GM12872 (cell line): Measurements from ENCODE around the gene CLVS2.

Experiments
- TF ChIP-seq, protein P1 (sequence below): IDR thresholded peaks from 3 replicates; pipeline ENCODE4 v1.5.1; 2011; ENCODE audit warnings: low read depth, mild to moderate bottlenecking, low read length, moderate library complexity; ENCODE audit not compliant: insufficient read depth

The CLVS2 gene

DNA sequence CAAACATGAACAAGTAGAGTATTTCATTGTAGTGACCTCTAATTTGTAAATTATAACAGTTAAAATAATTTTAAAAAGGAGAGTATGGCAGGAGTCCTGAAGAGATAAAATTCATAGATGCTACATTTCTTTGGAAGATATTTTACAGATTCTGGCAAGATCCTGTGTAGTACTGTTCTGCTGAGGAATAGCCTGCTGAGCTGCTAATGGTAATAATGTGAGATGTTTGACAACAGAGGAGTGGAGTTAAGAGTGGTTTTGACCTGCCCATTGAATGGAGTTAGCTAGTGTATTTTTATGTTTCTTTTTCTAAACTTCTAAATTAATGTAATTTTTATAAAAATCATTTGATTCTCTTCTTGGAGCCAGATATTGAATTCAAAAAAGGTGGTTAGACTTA lies 11.8 kb downstream of the CLVS2 start:
- TF ChIP-seq, protein P1, sequence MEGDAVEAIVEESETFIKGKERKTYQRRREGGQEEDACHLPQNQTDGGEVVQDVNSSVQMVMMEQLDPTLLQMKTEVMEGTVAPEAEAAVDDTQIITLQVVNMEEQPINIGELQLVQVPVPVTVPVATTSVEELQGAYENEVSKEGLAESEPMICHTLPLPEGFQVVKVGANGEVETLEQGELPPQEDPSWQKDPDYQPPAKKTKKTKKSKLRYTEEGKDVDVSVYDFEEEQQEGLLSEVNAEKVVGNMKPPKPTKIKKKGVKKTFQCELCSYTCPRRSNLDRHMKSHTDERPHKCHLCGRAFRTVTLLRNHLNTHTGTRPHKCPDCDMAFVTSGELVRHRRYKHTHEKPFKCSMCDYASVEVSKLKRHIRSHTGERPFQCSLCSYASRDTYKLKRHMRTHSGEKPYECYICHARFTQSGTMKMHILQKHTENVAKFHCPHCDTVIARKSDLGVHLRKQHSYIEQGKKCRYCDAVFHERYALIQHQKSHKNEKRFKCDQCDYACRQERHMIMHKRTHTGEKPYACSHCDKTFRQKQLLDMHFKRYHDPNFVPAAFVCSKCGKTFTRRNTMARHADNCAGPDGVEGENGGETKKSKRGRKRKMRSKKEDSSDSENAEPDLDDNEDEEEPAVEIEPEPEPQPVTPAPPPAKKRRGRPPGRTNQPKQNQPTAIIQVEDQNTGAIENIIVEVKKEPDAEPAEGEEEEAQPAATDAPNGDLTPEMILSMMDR, result no peak

DNA sequence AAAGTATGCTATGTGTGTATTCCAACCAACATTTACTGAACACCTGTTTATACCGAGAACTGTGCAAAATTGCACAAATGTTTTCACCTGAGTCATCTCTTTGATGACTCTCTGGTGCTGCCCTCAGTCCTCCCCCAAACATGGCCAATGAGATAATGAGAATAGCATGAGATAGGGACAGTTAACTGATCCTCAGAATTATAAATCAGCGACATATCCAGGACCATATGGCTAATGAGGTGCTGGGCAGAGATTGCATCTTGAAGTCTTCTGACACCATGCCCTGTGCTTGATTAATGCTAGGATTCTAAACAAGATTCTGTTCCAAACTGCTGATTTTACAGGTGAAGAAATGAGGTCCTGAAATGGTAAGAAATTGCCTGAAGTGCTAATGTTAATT lies 13.0 kb downstream of the CLVS2 start:
- TF ChIP-seq, protein P1, result no peak

DNA sequence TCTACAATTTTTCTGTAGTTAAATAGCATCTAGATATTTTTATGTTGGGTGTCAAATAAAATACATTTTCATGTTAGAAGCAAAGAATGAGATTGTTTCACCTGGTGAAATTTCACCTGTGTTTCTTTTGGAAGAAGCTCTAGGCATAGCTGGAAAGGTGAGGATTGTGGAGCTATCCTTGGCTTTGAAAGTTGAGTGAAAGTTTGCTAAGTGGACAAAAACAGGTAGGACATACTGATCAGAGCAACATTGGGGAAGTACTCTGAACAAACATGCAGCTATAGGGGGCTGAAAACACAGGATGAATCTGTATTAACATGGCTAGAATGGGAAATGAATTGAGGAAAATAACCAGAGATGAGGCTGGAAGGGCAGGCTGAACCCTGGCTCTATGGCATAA lies 18.8 kb downstream of the CLVS2 start:
- TF ChIP-seq, protein P1, result no peak

DNA sequence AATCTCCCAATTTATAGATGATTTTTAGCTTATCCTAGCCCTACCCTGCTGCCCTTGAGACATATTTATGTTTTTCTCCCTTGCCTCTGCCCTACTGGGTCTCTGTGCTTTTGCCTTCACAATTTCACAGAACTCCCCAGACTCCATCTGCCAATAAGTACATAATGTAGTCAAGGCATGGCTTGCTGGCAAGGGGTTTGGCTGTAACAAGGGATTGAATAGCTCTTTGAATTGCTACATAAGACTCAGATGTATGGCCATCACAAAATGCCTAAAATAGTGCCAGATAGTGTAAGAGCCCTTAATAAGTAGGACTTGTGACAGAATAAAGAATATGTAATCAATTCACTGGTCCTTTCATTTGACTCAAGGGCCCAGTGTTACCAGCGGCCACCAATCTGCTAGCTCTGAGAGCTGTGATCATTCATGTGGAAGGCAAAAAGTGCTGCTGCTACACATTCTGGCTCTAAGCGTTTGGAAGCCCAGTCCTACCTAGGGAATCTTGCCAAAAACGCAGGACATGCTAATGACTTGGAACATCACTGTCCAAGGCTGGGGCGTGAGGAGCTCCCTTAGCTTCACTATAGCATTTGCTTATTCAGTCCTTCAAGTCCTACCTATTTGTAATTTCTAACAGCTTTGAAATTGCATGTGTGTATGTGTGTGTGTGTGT lies 20.5 kb downstream of the CLVS2 start:
- TF ChIP-seq, protein P1, result no peak

DNA sequence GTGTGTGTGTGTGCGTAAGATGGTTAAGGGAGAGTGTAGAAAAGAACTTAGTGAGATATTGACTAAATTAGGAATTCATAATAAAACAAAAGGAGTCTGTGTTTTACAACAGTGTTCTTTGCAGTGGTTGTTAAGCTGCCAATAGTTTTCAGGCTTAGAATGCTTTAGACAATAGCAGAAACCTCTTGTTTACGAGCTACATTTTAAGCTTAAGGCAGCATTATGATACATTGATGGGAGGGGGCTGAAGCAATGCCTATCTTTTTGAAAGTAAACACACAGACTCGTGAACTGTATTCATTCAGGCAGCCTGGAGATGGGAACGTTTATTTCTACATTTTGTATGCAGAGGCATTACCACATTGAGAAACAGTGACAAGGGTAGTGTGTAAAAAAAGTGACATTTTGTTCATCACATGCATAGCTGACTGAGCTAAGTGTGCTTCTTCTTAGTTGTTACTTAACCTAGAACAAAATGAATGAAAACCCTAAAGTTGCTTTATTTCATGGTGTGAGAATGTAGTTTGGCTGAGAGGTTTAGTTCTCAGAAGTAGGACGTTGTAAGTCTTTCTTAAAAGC lies 21.2 kb downstream of the CLVS2 start:
- TF ChIP-seq, protein P1, result no peak

DNA sequence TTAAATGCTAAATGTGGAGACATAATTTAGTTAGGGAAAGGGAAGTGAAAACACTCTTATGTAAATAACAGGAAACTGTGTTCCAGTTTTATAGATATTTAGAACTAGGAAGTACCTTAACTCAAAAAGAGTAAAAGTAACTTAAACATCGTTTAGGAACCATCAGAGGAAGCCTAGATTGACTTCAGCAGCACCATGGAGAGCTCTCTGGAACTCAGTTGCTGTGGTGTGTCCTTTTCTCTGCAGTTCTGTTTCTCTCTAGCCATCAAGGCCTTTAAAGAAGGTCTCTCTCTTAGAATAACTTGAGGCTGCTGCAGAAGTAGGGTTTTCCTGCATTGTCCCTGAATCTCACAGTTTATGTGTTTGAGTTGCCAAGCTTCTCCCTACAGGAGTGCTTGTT lies 26.9 kb downstream of the CLVS2 start:
- TF ChIP-seq, protein P1, result no peak

DNA sequence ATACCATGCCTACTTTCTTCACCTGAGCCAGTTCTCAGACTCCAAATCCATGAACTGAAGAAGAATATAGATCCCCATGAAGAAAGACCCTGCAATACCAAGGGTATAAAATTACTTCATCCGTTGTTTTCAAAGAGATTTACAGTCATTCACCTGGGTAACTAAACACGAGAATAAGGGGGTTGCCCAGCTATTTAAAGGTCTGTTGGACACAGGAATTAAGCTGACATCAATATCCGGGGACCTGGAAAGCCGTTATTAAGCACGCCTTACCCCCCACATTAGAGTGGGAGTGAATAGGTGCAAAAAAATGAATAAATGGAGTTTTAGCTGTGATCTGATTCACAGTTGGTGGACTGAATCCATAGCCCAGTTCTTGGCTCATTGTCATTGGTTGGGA lies 28.9 kb downstream of the CLVS2 start:
- TF ChIP-seq, protein P1, result no peak

DNA sequence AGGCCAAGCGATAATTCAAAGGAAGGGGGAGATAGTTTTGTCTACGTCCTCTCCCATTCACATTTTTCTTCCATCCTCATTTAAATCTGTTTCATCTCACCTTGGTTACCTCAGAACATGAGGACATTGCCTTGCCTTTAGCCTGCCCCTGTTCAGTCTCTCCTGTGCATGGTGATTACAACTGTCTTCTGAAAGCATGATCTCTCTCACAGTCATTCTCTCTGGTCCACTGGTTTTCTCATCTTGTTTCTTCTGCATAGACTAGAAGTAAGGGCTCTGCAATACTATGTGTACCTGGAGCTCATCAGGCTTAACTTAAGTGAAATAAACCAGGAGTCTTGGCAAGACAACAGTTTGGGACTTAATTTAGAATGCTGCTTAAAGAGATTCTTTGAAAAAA lies 31.4 kb downstream of the CLVS2 start:
- TF ChIP-seq, protein P1, result no peak
